ENCODE data around the gene SYT8.
A peak's percentile ranks its signal among the peaks of the same experiment; 100 is the strongest.
"Not testable (repeated sequence)": the region's sequence is repeated elsewhere in the genome, so short reads cannot be mapped to it uniquely, and the experiment has no call there.

The SYT8 gene

DNA sequence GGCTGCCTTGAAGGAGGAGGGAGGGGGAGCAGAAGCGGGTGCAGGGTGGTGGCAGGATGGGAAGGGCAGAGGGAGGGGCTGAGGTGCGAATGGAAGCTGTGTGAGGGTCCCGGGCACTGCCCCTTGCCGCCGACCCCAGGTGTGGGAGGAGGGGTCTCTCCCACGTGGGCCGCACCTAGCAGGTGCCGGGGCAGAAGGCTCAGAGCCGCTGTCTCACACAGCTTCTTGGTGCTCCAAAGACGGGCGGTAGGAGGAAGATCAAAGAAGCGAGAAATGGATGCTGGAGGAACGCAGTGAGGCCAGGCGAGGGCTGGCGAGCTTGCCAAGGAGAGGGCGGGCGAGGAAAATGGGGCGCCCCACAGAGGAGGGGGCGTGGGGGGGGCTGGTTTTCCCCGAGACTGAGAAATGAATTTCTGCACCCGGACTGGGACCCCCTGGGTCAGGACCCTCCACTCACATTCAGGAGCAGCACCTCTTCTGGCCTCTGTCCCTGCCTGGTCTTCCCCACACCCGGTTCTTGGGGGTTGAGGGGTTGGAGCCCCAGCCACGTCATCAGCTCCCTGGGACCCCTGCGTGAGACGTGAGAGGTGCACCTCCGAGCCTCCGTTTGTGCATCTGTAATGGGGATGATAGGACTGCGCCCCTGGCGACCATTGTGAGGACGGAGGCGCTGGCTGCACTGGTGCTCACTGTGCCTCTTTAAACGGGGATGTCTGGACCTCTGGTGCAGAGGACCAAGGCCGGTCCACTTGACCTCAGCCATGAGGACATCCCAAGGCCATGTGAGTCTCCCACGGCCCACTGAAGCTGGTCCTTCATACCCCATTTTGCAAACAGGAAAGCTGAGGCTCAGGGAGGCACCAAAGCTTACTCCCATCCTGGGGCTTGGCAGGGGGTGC is 34.9 kb downstream of the SYT8 start:
- no peak for FAIRE-seq
- TF ChIP-seq POLR2A (IDR thresholded peaks at IDR 0.05; ENCODE audit: low read depth, low read length): no peak
- DNase-seq (ENCODE audit: insufficient read length, low spot score): no peak

DNA sequence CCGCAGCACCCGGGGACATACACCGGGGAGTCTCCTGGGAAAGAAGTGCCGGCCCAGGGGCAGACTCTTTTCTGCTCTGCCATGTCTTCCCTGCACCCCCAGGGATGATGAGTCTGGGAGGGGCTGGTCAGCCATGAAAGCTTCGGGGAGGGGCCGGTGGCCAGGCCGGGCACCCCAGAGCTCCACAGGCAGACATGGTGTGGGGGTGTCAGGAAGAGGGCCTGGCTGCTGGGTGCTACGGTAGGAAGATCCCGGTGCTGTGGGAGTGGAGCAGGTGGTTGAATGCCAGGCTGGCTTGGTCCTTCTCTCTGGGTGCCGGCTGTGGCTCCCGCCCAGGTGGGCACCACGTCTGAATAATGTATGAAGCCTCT is 35.5 kb downstream of the SYT8 start:
- TF ChIP-seq POLR2A (IDR thresholded peaks at IDR 0.05; ENCODE audit: low read depth, low read length): 0 out of 2 replicates have a peak, but pooled peaks have one; percentile 10
- FAIRE-seq: no peak
- DNase-seq (ENCODE audit: insufficient read length, low spot score): no peak

DNA sequence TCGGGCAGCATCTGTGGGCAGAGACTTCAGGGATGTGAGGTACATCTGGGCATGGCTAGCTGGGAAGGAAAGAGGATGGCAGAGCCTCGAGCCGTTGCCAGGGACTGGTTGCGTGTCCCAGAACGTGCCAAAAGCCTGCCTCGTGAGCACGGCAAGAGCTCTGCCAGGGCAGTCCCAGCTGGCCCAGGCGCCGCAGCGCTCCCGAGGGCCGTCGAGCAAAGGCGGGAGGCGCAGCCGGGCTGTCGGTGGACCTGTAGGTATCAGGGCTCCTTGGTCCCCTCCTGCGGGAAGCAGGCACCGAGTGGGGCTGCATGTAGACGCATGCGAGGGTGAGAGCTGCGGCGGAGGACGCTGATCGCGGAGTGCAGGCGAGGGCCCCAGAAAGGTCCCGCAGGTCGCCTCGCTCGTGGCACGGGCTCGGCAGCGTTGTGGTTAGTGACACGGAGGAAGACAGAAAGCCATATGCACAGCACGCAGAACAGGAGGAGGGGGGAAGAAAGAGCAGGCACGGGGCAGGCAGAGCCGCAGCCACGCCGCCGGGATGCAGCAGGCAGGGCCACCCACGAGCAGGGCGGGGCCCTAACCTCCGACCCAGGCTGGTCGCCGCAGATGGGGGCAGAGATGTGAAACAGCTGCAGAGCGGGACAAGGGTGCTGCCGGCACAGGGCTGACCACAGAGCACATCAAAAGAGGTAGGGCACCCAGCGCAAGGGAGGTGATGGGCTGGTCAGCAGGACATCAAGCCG is 36.1 kb downstream of the SYT8 start:
- no peak for TF ChIP-seq POLR2A (IDR thresholded peaks at IDR 0.05; ENCODE audit: low read depth, low read length)
- FAIRE-seq: no peak
- DNase-seq (ENCODE audit: insufficient read length, low spot score): no peak

DNA sequence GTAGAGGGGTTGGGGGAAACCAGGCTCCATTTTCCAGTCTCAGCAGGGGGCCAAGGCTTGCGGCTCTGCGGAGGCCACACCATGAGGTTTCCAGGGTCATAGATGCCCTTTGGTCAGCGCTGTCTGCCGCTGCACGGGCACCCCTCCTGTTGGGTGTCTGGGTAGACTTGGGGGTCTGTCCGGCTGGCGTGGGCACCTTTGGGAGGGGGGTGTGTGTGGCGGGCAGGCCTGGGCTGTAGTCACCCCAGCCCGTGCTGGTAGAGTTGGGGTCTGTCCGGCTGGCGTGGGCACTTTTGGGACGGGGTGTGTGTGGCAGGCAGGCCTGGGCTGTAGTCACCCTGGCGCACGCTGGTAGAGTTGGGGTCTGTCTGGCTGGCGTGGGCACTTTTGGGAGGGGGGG is 36.7 kb downstream of the SYT8 start:
- no peak for DNase-seq (ENCODE audit: insufficient read length, low spot score)
- no peak for FAIRE-seq
- no peak for TF ChIP-seq POLR2A (IDR thresholded peaks at IDR 0.05; ENCODE audit: low read depth, low read length)

DNA sequence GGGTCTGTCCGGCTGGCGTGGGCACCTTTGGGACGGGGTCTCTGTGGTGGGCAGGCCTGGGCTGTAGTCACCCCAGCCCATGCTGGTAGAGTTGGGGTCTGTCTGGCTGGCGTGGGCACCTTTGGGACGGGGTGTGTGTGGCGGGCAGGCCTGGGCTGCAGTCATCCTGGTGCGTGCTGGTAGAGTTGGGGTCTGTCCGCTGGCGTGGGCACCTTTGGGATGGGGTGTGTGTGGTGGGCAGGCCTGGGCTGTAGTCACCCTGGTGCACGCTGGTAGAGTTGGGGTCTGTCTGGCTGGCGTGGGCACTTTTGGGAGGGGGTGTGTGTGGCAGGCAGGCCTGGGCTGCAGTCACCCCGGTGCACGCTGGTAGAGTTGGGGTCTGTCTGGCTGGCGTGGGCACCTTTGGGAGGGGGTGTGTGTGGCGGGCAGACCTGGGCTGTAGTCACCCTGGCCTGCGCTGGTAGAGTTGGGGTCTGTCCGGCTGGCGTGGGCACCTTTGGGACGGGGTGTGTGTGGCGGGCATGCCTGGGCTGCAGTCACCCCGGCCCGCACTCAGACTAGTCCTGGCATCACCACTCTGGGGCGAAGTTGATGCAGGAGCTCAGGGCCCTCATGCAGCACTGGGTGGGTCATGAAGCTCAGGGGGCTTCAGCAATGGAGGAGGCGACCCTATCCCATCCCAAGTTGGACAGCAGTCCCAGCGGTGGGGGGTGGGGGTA is 37.6 kb downstream of the SYT8 start:
- no peak for DNase-seq (ENCODE audit: insufficient read length, low spot score)
- TF ChIP-seq POLR2A (IDR thresholded peaks at IDR 0.05; ENCODE audit: low read depth, low read length): no peak
- no peak for FAIRE-seq

DNA sequence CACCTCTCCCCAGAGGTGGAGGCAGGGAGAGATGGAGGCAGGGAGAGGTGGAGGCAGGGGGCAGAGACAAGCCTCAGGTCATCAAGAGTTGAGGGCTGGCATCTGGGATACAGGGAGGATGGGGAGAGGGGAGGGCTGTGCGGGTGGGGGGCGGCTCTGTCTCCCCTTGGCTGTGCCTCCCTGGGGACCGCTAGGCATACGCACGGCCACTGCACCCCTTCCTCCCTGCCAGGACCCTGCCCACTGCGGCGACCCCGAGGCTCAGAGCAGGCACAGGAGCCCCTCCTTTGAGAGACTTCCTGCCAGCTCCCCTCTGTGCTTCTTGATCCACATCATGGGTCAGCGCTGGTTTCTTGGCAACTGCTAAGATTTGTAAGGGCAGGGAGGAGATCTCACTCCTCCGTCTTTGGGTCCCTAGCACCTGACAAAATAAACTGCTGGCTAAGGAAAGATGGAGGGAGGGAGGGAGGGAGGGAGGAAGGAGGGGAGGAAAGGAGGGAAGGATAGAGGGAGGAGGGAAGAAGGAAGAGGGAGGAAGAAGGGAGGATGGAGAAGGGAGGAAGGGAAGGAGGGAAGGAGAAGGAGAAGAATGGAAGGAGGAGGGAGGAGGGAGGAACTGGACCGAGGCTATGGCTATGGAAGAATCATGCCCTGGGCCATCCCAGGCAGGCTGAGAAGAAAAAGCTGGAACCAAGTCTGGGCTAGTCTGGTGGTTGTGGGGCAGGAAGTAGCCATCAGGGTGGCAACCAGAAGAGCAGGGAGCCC is 38.4 kb downstream of the SYT8 start:
- TF ChIP-seq POLR2A (IDR thresholded peaks at IDR 0.05; ENCODE audit: low read depth, low read length): no peak
- FAIRE-seq (no peak), DNase-seq (ENCODE audit: insufficient read length, low spot score) (peak; percentile 65)

DNA sequence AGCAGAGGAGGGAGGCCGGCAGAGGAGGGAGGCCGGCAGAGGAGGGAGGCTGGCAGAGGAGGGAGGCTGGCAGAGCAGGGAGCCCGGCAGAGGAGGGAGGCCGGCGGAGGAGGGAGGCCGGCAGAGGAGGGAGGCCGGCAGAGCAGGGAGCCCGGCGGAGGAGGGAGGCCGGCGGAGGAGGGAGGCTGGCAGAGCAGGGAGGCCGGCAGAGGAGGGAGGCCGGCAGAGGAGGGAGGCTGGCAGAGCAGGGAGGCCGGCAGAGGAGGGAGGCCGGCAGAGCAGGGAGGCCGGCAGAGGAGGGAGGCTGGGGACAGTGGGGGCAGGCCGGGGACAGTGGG is 39.0 kb downstream of the SYT8 start:
- not testable (repeated sequence) for DNase-seq (ENCODE audit: insufficient read length, low spot score); FAIRE-seq

DNA sequence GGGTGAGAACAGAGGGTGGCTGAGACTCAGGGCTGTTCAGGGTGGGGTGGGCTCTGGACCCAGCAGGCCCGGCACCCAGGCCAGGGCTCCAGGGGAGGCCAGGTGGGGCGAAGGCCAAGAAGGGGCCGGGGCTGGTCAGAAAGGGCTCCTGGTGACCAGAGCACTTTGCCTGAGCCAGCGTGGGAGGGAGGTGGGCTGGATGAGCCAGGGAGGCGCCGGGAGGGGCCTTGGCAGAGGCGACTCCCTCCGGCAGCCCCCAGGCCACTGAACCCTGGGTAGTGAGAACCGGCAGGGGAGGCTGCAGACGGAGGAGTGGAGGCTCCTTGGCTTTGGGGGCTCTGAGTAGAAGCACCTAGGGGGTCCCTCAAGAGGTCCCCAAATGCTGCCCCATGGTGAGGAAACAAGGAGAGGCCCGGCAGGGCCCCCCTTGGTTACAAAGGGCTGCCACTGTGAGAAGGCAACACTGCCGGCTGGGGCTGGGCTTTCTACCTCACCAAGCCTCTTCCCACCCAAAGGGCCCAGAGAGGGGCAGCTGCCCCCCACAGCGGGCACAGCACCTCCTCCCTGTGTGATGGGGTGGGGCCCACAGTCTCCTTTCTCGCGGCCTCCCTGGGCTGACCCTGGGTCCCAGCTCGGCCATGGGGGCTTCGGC is 39.8 kb downstream of the SYT8 start:
- not testable (repeated sequence) for FAIRE-seq; DNase-seq (ENCODE audit: insufficient read length, low spot score)

DNA sequence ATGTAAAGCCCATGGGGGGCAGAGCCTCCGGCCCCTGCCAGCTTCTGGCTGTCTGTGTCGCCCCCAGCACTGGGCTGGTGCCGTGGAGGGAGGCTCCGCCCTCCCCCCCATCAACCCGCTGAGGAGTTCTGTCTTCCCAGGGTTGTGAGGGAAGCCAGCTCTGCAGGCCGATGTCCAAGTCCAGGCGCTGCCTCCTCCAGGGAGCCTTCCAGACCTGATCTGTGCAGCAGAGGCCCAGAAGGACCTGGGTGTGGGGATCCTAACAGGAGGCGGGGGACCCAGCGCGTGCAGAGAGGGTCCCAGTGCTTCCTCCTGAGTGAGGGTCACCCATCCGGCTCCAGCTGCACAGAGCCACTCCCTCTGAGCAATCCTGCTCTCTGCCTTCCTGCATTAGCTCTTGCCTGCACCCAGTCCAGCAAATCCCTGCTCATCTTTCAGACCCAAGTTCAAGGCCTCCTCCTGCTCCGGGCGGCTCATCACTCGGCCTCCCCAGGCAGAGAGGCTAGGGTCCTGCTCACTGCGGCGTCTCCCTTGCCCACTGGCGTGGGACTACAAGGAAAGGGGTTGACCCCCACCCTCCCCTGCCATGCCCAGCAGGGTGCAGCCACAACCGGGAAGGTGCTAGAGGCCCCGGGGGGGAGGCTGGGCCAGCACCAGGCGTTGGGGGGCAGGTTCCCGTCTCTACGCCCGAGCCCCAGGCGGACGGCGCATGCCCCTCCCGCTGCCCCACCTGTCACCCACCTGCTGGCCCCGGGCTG is 40.5 kb downstream of the SYT8 start:
- no peak for TF ChIP-seq POLR2A (IDR thresholded peaks at IDR 0.05; ENCODE audit: low read depth, low read length)
- FAIRE-seq (no peak), DNase-seq (ENCODE audit: insufficient read length, low spot score) (no peak)

DNA sequence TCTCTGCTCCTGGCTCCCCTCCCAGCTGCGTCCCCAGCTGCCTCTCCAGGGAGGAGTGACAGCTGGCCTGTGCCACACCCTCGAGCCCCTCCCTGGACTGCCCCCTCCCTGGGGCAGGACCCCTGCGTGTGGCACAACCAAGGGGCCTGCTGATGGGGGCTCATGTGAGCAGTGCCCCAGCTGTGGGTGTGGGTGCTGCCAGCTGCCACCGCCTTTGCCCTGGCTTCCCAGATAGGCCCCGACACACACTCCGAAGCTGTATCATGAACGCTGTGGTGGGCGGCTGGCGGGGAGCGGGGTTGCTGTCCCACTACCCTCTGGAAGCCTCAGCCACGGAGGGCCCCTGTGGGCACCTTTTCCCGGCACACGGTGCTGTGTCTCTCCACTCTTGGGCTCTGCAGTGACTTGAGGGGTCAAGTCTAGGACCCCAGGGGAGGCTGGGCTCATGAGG is 41.1 kb downstream of the SYT8 start:
- not testable (repeated sequence) for FAIRE-seq; DNase-seq (ENCODE audit: insufficient read length, low spot score)

DNA sequence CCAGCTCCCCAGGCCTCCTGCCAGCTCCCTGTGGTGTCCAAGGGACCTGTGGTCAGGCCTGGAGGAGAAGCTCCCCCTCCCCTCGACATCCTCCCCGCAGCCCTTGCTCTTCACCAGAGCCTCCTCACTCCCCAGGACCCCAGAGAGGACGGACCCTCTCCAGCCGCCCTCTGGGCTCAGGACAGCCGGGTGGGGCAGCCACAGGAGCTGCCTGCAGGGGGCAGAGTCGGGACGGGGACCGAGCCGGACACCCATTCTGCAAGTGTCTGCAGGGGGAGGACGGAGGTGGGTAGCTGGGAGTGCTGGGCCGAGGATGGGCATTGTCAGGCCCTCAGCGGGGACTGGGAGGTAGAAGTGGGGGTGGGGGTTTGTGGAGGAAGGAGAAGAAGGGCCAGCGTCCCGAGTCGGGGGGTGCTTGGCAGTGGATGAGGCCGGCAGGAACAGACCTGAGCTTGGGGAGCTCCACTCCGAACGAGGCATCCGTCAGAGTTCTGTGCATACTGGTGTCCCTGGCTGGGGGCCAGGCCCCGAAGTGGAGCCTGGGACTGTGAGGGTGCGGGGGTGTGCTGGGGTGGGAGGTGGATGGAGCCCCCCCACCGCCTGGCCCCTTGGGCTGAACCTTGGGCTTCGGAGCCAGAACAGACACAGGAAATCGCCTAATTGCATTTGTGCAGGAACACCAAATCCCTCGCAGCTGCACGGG is 41.7 kb downstream of the SYT8 start:
- no peak for TF ChIP-seq POLR2A (IDR thresholded peaks at IDR 0.05; ENCODE audit: low read depth, low read length)
- DNase-seq (ENCODE audit: insufficient read length, low spot score) (no peak), FAIRE-seq (no peak)
